CD4-positive, alpha-beta T cell treated with Interleukin-1 beta for 1 hour (primary cell): ENCODE results near the gene INPP5A.
"Not testable (repeated sequence)": the region's sequence is repeated elsewhere in the genome, so short reads cannot be mapped to it uniquely, and the experiment has no call there.

Experiments
- DNase-seq, 2 donors: peaks; one replicate each; pipeline ENCODE4 v3.0.0-alpha.2; 2020 to 2022

Gene INPP5A

DNA sequence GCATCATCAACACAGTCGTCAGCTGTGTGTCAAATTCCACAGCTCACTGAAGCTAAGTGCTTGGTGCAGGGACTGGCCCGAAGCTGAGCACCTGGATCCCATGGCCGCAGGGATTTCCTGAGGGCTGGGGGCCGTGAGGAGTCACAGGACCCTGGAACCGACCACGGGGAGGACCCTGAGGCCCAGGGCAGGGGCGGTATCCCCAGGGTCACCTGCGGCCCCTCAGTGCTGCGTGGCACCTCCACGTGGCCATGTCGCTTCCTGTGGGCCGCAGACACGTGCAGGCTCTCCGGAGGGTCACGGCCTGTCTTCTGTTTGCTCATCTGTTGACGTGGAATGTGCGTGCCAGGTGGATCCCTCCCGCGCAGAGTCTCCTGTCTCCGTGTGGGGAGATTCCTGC, 194.9 kb downstream of the INPP5A start:
- no peak for DNase-seq

DNA sequence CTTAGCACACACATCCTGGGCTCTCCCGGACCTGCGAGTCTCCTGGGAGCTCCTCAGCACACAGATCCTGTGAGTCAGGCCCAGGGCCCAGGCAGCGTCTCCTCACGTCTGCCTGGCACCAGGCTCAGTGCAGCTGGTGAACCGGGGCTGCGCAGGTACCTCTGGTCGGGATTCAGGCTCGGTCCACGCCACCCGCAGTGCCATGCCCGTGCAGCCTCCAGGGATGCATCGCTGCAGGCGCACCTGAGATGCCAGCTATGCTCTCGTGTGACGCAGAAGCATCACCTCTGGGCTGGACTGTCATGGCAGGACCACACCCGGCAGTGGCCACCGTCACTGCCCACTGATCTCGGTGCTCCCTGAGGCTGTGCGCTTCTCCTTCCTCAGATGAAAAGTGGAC, 196.3 kb downstream of the INPP5A start:
- DNase-seq, result no peak

DNA sequence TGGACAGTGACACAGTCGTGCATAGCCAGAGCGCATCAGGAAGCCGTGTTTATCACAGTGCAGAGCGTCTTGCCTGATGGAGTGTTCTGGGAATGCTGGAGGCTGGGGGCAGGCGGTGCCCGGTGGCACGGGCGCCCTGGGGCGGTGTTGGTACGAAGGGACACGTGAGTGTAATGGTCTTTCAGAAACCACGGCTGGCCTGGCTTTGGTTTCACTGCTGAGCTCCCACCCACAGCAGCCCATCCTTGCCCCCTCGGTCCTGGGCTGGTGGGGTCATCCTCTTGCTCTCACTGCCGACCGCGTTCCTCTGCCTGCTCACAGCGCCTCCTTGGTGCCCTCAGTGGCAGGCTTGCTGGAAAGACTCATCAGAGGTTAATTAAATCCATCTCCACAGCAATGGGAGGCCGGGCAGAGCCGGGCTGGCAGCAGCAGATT, 197.8 kb downstream of the INPP5A start:
- no peak for DNase-seq

DNA sequence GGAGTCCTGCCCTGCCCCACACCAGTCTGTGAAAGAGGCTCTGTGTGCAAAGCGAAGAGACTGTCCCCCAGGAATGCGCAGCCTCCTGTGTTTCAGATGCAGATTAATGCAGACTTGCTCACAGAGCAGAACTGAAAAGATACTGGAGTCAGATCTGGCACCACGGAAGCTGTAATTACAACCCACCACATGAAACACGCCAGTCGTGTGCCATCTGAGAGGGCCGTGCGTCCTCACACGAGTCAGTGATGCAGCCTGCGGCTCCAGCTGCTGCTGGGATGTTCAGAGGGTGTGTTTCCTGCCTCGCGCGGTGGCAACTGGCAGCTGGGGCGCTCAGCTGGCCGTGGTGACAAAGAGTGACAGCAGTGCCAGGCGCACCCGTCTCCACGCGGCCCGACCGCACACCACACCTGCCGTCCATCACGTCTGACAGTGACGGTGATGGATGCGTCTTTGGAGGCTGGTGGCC, 198.4 kb downstream of the INPP5A start:
- DNase-seq, result no peak

DNA sequence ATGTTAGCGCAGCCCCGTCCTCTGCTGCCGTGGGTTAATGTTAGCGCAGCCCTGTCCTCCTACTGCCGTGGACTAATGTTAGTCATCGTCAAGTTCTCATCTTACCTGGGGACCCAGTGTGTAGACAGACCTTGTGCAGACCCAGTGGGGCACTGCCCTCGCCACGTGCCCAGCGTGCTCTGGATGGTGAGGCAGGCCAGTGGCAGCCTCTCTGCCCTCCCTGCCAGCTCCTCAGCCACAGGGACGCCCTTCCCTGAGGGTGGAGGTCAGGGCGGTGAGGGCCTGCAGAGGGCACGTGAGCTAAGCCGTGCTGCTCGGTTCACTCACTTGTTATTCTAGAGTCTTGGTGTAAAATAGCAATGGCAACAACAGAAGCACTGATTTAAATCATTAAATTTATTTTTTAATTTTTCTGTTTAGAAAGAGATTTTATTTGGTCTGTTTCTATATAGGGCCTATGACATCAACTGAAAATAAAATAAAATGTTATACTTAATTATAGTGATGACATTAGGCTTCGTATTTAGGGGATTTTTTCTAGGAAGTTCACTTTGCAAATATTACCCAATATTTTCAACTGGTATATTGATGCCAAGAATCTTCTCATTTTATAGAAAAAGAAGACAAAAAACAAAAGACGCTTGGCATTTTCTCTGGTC, 199.9 kb downstream of the INPP5A start:
- no peak for DNase-seq

DNA sequence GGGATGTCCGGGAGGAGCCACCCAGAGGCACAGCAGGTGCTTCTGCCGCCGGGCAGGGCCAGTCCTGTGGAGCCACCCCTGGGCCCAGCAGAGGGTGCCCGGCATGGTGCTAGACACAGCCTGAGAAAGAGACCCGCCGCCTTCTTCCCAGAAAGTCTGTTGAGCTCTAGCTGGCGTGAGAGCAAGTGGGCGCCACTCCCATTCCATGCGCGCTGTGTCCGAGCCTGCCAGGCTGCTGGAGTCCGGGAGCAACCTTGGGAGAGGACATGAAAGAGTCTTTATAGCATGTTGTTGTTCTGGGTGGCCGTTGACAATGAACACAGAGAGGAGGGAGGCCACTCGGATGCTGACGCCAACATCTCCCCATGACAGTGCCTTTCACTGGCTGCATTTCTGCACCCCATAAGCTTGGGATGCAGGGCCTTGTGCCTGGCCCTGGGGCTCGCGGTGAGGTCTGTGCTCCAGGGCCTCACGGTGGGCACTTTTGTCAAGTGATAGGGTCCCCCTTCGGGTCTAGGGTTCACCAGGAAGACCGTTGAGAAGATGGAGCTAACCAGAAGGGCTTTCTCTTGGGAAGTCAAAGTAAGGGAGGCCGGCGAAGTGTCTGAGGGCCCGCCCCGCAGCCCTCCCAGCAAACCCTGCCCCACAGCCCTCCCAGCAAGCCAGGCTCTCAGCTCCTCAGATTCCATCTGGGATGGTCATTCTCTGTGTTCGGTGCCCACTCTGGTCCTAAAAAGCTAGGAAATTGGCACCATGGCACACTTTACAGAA, 201.1 kb downstream of the INPP5A start:
- DNase-seq, result no peak

DNA sequence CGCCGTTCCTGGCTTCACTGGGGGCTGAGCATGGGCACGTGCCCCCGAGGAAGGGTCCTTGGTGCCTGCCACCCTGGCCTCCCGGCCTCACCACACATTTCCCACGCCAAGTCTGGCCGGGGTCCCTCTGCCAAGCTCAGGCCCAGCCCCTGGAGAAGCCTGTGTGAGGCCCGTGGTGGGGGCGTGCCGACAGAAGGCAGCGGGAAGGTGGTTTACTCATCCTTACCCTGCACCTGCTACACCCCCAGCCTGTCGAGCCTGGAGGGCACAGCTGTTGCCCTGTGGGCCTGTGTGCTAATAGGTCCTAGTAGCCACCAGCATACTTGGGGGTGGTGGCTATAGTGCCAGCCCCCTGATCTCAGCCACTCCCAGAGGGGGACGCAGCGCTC, 201.6 kb downstream of the INPP5A start:
- DNase-seq, result no peak

DNA sequence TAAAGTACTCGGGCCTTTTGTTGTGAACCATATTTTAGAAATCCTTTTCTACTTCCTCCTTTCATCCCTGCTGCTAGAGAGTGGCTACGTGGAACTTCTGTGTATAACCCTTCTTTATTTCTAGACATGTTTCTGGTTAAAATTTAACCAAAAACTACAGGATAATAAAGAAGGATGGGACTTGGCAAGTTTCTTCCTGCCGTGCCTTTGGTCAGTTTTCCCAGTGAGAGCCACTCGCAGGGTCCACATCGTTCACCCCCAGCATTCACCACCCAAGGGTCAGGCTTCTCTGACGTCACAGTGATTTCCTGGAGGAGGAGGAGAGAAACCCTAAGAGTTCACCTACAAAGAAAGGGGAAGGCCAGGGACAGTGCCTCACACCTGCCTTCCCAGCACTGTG, 203.0 kb downstream of the INPP5A start:
- DNase-seq, result no peak

DNA sequence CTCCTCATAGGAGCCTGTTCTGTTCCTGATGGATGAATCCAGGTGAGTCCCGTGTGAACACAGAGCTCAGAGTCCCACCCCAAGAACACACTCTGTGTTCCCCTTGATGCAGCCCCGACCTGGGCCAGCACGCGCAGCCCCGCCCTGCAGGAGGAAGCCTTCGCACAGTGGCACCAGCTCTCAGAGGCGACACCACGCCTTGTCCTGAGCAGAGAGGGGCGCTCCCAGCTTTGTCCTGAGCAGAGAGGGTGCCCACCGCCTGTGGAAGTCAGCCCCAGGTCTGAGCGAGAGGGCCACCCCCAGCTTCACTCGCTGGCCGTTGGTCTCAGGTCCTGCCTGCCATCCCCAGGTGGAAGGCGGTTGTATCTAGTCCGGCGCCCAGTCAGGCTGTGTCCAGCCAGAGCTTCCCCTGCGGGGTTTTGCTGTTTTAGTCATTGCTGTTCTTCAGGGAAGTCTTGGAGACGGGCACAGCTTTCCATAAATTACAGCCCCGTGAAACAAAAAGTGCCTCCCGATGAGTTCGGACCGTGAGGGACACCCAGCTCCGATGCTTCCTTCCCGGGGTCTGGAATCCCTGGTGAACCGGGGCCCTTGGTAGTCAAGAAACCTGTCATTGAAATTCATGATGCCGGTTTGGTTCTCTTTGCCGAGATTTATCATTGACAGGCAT, 204.7 kb downstream of the INPP5A start:
- no peak for DNase-seq

DNA sequence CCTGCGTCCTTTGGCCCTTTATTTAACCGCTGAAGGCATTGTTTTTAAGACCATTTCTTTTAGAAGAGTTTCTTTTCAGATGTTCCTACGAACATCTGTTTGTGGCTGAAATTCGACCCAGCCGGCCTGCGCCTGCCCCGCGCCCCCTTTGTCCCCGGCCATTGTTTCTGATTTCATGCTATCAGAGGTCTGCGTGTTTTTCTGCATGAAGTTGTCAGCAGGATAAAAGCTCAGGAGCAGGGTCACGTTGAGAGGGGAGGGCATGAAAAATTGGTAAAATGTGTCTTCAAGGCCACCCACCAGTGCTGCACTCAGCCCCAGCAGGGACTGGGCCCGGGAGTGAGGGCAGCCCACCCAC, 205.2 kb downstream of the INPP5A start:
- DNase-seq, result no peak

DNA sequence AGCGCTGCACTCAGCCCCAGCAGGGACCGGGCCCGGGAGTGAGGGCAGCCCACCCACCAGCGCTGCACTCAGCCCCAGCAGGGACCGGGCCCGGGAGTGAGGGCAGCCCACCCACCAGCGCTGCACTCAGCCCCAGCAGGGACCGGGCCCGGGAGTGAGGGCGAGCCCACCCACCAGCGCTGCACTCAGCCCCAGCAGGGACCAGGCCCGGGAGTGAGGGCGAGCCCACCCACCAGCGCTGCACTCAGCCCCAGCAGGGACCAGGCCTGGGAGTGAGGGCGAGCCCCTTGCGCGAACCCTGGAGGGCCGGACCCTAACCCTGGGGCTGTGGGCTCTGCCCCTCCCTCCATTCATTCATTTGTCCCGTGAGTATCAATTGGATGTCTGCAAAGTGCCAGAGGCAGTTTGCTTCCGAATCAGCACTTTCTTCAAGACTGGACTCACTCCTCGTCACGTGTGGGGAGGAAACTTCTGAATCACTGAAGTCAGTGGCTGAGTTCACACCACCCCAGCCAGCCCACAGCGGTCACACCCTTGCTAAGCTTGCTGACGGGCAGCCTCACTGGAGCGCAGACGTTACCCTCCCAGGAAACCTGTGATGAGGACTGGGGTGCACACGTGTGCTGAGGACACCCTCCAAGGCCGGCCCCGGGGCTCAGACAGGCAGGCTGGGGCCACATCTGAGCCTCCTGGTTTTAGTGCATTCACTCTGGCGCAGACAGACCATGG, 205.8 kb downstream of the INPP5A start:
- not testable (repeated sequence) for DNase-seq

DNA sequence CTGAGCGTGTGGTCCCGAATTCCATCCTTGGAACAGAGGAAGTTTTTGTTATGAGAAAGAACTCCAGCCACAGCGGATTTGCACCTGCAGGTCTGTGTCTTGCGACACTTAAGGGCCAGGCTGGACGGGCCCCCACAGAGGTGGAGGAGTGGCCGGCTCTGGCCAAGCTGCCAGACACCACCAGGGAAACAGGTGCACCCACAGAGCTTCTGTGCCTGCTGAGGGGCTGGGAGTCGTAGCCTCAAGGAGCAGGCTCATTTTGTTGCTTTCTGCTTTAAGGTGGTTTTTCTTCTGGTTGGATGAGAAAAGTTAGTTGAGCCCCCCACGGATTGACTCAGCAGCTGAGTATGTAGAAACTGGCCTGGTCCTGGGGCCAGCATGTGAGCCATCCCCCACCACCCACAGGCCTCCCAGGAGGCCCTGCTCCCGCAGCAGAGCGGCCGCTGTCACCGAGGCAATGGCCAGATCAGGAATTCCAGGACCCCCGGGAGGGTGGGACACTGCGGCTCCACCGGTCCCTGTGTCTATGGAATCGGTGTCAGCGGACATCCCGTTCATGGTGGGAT, 206.4 kb downstream of the INPP5A start:
- DNase-seq, result no peak

DNA sequence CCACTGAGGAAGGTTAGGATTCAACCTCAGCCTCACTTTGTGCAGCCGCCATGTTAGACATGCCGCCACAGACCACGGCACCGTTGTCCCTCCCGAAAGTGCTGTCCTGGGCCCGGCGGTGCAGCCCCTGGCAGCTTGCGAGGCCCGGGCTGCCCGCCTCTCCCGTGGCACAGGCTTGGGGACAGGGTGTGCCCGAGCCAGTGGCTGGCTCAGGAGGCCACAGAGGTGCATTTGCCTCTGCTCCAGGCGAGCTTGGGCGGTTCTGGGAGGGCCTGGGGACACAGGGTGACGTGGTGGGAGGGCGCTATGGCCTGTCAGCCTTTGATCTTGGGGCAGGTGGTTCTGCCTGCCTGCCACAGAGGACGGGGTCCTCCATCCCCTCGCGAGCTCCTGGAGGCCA, 207.3 kb downstream of the INPP5A start:
- no peak for DNase-seq

DNA sequence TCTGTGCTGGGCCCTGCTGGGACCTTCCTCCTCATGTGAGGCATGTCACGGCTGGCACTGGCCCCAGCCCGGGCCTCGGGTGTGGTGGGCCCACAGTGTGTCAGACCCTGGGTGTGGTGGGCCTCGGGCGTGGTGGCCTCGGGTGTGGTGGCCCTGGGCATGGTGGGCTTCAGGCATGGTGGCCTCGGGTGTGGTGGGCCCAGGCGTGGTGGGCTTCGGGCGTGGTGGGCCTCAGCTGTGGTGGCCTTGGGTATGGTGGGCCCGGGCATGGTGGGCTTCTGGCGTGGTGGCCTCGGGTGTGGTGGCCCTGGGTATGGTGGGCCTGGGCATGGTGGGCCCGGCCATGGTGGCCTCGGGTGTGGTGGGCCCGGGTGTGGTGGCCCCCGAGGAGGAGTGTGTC, 207.9 kb downstream of the INPP5A start:
- DNase-seq, result no peak

DNA sequence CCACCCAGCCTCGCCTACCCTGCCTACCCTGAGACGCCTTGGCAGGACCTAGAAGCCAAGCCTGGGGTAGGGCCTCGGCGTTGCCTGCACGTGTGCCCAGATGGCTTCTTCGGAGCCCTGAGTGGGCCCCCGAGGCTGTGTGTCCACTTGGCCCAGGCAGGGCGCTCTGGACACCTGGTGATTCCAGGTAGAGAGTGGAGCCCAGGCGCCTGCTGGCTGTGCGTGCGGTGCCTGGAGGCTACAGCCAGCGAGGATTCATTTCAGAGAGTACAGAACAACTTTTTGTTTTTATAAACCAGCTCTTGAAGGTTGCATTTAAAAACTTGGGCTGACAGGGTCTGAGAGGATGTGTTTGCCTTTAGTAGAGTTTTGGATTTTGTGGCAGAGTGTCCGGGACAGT, 208.4 kb downstream of the INPP5A start:
- DNase-seq, result no peak

DNA sequence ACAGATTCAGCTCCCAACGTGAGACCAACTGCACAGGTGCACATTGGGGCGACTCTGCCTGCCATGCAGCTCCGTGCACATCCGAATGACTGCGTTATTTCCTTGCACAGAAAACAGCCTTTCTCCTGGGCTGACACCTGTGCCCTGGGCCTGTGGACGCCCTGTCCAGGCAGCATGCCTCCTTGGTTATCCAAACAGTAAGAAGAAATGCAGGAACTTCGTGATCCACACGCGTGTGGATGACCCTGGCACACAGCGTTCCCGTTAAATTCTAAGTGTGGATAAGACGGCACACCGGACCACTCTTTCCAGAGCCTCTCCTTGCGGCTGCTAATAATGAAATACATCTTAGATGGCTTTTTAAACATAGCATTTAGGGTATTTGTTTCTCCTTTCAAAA, 208.8 kb downstream of the INPP5A start:
- DNase-seq, result no peak

DNA sequence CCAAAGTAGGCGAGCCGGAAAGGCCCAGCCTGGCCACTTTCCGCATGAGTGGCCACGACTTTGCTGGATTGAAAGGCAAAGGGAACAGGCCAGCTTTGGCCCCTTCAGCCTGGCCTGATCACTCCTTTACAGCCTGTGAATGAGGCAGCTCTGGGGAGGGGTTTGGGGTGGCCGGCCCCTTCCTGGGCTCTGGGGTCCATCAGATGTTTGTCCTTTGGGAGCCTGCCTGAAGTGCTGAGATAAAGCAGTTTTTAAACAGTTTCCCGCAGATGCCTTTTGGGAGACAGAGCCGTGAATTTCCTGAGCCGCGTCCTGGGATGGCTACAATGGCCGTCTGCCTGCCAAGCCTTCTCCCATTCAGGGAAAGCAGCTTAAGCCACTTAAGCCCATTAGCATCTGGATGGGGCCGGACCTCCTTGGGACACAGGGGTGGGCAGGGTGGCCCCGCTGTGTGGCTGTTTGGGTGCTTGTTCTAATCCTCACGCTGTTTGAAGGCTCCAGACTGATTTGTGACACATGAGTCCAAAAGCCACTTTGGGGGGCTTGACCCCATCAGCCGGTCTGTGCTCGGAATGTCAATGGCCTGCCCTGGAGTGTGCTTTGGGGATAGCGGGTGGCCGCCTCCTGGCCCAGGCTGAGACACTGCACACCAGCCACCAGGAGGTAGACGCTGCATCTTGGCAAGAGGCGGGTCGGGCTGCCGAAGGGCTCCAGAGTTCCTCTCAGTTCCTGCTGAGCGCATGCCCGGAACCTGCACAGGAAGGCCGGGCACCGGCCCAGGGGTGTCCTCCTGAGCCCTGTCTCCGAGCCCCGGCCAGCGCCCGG, 209.4 kb downstream of the INPP5A start:
- DNase-seq, result no peak

DNA sequence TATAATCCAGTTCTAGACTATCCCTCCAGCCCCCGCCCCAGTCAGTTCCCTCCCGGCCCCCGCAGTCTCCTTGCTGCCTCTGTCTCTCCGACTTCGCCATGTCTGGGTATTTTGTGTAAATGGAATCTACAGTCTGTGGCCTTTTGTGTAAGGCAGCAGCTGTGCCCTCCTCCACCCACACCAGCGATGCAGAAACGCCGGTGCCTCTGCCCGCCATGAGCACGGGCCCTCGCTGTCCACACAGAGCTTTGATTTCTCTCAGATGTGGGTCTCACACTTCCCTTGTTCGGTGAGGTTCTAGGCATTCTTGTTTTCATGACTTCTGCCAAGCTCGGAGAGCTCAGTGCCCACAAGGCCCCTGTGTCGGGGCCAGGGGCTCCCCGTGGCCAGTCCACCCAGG, 210.5 kb downstream of the INPP5A start:
- no peak for DNase-seq

DNA sequence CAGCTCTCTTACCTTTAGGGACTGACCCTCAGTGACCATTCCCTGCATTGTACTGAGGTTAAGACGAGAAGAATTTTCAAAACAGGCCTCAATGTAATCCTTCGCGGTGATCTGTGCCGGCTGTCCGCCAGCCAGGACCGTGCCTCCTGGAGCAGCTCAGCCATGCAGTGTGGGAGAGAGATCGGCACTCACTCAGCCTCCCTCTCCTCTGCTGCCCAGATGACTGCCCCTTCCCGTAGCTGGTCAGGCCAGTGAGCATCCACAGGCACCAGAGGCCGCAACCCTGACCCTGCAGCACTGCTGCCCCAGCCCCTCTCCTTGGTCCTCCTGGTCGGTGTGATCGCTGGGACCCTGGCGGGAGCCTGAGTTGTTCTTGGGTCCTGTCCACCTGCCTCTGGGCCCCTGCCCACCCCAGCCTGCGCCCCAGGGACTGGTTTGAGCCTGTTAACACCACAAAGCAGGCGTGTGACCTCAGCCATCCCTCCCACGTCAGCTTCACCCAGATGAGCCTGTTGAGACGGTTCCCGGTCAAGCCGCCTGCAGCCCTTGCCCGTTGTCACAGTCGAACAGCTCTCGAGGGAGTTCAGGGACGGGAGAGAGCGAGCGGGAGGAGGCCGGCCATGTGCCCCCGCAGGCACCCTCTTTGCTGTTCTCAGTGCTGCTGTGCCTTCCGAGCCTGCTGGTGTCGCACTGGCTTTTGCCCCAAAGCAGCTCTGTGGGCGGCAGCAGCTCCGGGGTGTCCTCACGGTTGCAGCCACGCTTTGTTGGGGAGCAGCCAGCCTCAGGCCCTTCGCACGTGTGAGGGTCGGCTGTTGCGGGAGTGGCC, 211.2 kb downstream of the INPP5A start:
- no peak for DNase-seq

DNA sequence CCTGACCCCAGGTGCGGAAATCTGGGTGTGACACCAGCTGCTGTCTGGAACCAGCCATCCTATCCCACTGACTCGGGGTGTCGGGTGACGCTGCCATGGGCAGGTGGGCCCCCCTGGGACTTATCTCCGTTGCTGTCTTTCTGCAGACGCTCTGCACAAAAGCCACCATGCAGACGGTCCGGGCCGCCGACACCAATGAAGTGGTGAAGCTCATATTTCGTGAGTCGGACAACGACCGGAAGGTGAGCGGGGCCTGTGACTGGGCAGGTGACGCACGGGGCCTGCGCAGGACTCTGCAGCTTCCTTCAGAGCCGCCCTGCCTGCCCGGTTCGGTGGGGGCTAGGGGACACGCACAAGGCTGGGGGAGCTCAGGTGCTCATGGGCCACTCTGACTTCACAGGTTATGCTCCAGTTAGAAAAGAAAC, 211.8 kb downstream of the INPP5A start:
- DNase-seq, result no peak

DNA sequence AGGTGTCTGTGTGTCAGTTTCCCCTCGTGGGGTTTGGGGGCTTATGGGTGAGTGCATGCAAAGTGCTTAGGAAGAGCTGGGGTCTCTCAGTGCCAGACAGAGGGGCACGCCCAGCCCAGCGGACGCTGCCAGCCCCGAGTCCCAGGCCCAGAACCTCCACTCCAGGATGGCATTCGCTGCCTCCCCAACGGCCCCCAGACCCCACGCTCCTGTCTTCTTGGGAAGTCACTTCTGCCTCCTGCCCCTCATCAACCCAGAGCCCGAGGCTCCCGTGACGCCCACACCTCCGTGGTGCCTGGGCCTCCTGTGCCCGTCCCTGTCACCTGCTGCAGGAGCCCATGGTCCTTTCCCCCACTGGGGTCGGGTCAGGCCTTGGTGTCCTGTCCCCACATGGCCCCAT, 213.3 kb downstream of the INPP5A start:
- DNase-seq, result no peak
